BJ (cell line): Measurements from ENCODE around the gene RTN4RL1. TPM values are rescaled to one million over a fixed set of nuclear protein-coding genes. Genes with fewer than 3 reads are reported as not detected.

ENCODE experiments used
- CTCF ChIA-PET: fragments of 350-600 bp; formaldehyde crosslinking; extraction: SDS; loops from one replicate; lab custom pipeline; 2021; ENCODE audit warnings: antibody characterized with exemption, inconsistent platforms; lab: Yijun Ruan, JAX
- POLR2A ChIA-PET: fragments of 300-600 bp; sonication (Branson Sonifier 250); formaldehyde crosslinking; extraction: SDS; loops from one replicate; lab custom pipeline; 2021; ENCODE audit warnings: antibody characterized with exemption; lab: Charles Lee
- DNase-seq: peaks from one replicate; pipeline ENCODE4 v3.0.0-alpha.2; 2011; ENCODE audit warnings: low read depth
- H3K27me3 ChIP-seq: 2 replicates; pipeline ENCODE4 v1.6.0; 2011; ENCODE audit warnings: low read length; ENCODE audit not compliant: control insufficient read depth, insufficient read depth
- H3K36me3 ChIP-seq: 2 replicates; pipeline ENCODE4 v1.5.1; 2011; ENCODE audit warnings: low read length; ENCODE audit not compliant: control insufficient read depth, insufficient read depth
- H3K4me3 ChIP-seq: 2 replicates; pipeline ENCODE4 v1.5.1; 2011; ENCODE audit warnings: low read depth, mild to moderate bottlenecking, control low read depth, low read length
- polyA plus RNA-seq: library from polyadenylated mRNA; depleted of rRNA; stranded (reverse); fragments of >200 nt; gene quantifications from 2 replicates; pipeline ENCODE4 v1.2.3, GENCODE V29; 2011
- TF ChIP-seq, protein P1 (sequence below): IDR thresholded peaks from 2 replicates; pipeline ENCODE4 v1.5.1; 2011; ENCODE audit warnings: low read depth, mild to moderate bottlenecking, control low read depth, inconsistent platforms, low read length, moderate library complexity; ENCODE audit not compliant: insufficient read depth

Gene RTN4RL1
- polyA plus RNA-seq, 1 experiment = 0.32 TPM

DNA sequence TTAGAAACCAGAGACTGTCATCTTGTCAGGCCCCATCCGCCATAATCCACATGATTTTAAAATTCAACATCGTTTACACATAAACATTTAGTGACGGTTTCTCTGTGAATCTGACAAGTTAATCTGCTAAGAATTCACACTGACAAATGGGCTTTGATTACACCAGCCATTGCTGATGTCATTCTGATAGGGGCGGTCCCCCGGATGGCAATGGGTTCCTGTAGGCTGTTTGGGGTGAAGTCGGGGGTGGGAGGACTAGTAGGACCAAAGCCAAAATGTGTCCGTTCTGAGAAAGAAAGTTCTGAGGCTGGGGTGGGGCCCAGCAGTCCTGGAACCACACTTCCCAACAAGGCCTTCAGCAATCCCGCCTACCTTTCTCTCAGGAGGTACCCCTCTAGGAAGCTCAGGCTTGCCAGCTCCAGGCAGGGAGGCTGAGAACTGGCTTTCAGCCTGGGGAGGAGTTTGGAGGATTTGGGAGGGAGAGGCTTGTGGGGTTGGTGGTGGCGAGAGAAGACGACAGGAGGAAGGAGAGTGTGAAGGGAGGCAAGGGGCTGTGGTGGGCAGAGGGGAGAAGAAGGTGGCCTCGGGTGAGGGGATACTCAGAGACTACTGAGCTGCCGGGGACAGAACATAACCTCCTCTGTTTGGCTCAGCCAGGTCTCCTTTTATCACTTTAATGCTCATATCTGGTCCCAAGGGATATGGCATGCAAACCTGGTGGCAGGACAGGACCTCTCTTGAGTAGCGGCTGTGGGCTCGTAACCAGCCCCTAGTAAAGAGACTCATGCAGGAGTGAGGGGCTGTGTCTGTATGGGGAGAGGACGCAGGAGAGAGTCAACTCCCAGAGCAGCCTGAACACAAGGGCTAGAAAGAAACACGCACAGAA, 38.4 kb upstream of the RTN4RL1 start:
- TF ChIP-seq, protein P1, sequence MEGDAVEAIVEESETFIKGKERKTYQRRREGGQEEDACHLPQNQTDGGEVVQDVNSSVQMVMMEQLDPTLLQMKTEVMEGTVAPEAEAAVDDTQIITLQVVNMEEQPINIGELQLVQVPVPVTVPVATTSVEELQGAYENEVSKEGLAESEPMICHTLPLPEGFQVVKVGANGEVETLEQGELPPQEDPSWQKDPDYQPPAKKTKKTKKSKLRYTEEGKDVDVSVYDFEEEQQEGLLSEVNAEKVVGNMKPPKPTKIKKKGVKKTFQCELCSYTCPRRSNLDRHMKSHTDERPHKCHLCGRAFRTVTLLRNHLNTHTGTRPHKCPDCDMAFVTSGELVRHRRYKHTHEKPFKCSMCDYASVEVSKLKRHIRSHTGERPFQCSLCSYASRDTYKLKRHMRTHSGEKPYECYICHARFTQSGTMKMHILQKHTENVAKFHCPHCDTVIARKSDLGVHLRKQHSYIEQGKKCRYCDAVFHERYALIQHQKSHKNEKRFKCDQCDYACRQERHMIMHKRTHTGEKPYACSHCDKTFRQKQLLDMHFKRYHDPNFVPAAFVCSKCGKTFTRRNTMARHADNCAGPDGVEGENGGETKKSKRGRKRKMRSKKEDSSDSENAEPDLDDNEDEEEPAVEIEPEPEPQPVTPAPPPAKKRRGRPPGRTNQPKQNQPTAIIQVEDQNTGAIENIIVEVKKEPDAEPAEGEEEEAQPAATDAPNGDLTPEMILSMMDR = no peak

DNA sequence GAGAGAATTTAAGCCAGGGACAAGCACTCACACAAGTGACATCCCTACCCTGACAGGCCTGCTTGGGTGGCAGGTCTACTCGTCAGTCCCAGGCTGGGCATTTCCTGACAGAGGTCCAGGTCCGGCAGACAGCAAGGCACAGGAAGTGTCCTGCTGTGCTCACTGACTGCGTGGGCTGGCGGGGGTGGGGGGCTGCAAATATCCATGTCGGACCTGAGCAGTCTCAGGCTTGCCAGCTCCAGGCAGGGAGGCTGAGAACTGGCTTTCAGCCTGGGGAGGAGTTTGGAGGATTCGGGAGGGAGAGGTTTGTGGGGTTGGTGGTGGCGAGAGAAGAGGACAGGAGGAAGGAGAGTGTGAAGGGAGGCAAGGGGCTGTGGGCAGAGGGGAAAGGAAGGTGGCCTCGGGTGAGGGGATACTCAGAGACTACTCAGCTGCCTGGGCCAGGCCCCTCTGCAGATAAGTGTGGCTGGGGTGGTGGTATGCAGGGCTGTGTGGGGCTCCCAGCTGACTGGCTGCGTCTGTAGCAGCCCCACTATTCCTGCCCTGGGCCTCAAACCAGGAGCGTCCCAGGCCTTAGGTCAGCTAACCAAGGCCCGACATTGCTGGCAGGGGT, 37.5 kb upstream of the RTN4RL1 start:
- no peak for DNase-seq
- POLR2A ChIA-PET = no interaction called here
- CTCF ChIA-PET = interaction anchor here (0.8 to 7.0 kb wide), 3 partner anchors 7 to 182 kb away, joined by 3 to 58 read pairs (median 29); partner anchors contain the start of gene HIC1

More for the DNA sequence above, 38.4 kb upstream of the RTN4RL1 start:
- no peak for DNase-seq
- ChIA-PET POLR2A (interaction anchor here (1.0 kb wide), 1 partner anchor 14 kb away, joined by 4 read pairs; no protein-coding TSS in a partner anchor), CTCF (interaction anchor here (0.6 to 7.0 kb wide), 11 partner anchors 8 to 217 kb away, joined by 3 to 58 read pairs (median 5); partner anchors contain the start of gene HIC1)
- Histone ChIP-seq H3K27me3 (no peaks in the 10 kb centered on the region), H3K4me3 (no peak overlapping the region), H3K36me3 (peaks cover 34% of the 10 kb centered on the region)

DNA sequence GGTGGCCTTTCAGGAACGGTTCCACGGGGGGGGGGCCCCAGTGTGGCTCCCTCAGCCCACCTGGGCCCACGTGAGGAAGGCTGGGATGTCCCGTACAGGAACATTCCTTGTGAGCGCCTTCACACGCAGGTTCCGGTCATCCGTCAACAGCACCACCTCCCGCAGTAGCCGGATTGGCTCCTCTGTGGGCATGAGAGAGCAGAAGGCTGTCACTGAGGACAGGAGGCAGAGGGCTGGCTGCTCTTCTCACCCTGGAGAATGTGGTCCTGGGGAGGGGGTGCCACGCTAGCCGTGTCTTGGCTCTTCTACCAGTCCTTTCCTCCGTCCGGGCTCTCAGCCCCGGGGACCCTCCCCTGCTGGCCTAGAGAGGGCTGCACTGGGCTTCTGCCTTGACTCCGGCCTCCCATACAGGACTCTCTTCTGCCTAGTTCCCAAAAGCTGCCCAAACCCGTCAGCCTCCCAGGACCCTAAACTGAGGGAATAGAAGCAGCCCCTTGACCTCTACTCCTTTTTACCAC, 36.4 kb upstream of the RTN4RL1 start:
- POLR2A ChIA-PET = interaction anchor here (0.7 kb wide), 1 partner anchor 20 kb away, joined by 3 read pairs; no protein-coding TSS in a partner anchor
- TF ChIP-seq, protein P1 = no peak
- Histone ChIP-seq H3K27me3 (no peaks in the 10 kb centered on the region), H3K4me3 (no peak overlapping the region), H3K36me3 (peaks cover 43% of the 10 kb centered on the region)
- CTCF ChIA-PET = interaction anchor here (1.6 to 9.7 kb wide), 3 partner anchors 170 to 187 kb away, joined by 4 to 310 read pairs (median 28); no protein-coding TSS in a partner anchor
- DNase-seq = no peak

More for the DNA sequence above, 37.5 kb upstream of the RTN4RL1 start:
- TF ChIP-seq, protein P1 = no peak
- H3K4me3 ChIP-seq = no peak overlapping the region
- H3K36me3 ChIP-seq = peaks cover 40% of the 10 kb centered on the region
- no peaks in the 10 kb centered on the region for H3K27me3 ChIP-seq

DNA sequence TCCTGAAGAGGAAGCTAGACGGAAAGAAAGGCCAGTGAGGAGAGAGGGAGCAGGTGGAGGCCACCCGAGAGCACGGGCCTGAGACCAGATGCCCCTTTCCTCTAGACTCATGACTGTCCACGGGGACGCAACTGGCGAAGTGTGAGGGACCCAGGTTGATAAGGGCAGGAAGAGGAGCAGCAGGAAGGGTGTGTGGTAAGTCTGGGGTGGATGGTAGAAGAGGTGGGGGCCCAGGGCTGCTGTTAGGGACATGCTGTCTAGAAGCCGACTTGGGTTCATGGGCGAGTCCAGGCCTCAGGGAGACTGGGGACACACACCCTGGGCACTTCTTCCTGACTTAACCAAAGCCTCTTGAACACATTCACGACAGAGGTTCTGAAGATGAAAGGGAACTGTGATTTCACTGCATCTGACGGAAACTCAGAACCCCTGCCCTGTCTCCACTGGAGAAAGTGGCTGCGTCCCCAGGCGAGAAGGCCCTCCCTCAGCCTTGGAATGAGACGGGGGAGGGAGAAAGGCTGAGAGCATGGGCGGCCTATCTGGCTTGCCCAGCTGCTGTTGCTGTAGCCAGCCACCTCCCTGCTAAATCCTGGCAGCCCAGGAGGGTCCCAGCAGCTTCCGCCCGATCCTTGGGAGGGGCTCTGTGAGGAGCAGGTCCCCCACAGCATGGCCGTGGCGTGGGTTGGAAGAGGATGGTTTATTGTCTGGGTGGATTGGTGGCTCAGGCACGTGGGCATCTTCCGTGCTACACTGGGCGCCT, 35.7 kb upstream of the RTN4RL1 start:
- Histone ChIP-seq H3K36me3 (peaks cover 45% of the 10 kb centered on the region), H3K27me3 (no peaks in the 10 kb centered on the region), H3K4me3 (no peak overlapping the region)
- no peak for DNase-seq
- ChIA-PET POLR2A (no interaction called here), CTCF (interaction anchor here (0.9 to 9.7 kb wide), 7 partner anchors 9 to 188 kb away, joined by 3 to 310 read pairs (median 3); no protein-coding TSS in a partner anchor)
- TF ChIP-seq, protein P1 = no peak
